Activated CD8-positive, alpha-beta memory T cell treated with anti-CD3 and anti-CD28 coated beads, Interleukin-2, amount 50 U/mL, for 4 hours (primary cell): ENCODE data around the gene USP46.

ENCODE experiments used
- DNase-seq: peaks from one replicate; pipeline ENCODE4 v3.0.0-alpha.2; 2020

Gene USP46

DNA sequence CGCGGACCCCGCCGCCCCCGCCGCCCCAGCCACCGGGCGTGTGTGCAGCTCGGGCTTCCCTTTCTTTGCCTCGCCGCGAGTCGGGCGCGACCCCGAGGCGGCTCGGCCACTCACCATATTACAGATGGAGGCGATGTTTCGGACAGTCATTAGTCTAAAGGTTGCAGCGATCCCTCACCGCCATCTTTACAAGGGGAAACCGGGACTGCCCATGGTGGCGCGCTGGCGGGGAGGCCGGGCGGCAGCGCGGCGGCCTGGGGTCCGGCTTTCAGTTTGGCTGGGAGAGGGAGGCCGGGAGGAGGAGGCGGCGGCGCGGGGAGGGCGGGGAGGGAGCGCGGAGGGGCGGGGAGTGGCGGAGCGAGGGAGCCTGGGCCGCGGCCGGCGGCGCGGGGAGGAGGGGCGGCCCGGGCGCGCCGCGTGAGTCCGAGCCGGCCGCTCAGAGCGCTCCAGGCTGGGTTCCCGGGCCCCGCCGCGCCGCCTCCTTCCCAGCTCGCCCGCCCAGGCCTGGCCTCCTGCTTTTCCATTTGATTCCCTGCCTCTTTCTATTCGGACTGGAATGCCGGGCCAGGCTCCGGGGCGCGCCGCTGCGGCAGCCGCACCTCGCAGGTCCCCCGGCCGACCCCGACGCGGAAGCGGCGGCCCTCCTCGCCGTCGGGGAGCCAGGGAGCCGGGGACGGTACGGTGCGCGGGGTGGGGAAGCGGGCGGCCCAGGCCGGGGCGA, at the start of gene USP46:
TSS of gene USP46 (minus strand) at position 301 of the 721 bp plus-strand sequence. CDS start at position 150, 151 bp downstream.
- peak; percentile 50 for DNase-seq

GRCh38 chr4:52704661-52705060, 45.6 kb upstream of the USP46 start:
- no peak for DNase-seq

DNA sequence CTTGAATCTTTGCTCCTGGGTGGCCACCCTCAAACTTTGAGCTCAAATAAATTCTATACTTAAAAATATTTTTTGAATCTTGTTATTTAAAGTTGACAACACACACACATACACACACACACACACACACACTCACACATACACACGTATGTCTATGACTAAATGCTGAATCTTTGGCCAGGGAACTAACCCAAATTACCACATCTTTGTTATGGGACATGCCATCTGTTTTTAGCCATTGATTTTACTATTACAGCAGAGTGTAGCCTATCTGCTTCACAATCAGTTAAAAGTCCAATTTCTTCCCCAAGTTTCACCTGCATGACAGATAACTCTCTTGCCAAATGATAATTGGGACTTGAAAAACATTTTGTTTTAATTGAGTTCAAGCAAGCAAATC, 45.0 kb upstream of the USP46 start:
- no peak for DNase-seq

- DNase-seq, result no peak
Measured at GRCh38 chr4:52701207-52701606, 42.1 kb upstream of the USP46 start.

DNA sequence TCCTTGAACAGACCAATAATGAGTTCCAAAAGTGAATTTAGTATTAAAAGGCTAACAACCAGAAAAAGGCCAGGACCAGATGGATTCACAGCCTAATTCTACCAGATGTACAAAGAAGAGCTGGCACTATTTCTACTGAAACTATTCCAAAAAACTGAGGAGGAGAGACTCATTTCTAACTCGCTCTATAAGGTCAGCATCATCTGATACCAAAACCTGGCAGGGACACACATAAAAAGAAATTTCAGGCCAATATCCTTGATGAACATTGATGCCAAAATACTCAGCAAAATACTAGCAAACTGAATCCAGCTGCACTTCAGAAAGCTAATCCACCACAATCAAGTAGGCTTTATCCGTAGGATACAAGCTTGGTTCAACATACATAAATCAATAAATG, 35.8 kb upstream of the USP46 start:
- DNase-seq, result no peak

DNA sequence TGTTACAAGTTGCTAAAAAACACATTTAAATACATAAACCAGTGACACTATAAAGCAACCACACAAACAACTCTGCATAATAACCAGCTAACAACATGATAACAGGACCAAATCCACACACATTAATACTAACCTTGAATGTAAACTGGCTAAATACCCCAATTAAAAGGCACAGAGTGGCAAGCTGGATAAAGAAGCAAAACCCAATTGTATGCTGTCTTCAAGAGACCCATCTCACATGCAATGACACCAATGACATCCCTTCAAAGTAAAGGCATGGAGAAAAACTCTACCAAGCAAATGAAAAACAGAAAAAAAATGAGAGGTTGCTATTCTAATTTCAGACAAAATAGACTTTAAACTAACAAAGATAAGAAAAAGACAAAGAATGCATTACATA, 34.4 kb upstream of the USP46 start:
- no peak for DNase-seq

DNA sequence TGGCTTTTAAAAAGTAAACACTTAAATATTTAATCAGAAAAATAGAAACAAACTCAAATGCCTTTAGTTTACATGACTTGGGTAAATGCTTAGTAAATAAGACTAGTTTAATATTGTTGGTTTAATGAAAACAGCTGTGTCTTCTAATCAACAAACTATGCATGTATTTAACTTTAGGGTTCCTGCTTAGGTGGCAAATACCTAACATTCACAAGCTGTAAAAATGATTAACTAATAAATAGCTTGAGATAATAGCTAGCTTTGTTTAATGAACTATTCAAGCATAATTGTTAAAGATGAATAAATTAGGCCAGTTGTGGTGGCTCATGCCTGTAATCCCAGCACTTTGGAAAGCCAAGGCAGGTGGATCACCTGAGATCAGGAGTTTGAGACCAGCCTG, 30.0 kb upstream of the USP46 start:
- no peak for DNase-seq

DNA sequence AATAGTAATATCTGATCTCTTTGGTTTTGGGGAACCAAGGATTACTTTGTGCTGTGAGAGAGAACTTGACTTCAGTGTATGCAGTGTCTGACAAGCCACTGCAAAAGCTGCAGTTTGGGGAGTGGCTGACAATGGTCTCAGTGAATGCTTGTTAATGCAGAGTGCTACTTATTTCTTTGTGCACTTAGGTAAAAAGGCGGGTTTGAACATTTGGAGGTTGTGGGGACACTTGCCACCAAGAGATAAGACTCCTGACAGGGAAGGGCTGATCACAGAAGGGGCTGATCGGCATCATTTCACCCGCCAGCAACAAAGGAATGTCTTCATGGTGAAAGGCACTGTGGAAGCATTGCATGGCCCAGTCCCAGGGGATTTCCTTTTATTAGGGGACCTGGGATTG, 28.6 kb upstream of the USP46 start:
- DNase-seq, result no peak

GRCh38 chr4:52685316-52685715, 26.2 kb upstream of the USP46 start:
- DNase-seq, result no peak

GRCh38 chr4:52684896-52685295, 25.8 kb upstream of the USP46 start:
- no peak for DNase-seq

DNA sequence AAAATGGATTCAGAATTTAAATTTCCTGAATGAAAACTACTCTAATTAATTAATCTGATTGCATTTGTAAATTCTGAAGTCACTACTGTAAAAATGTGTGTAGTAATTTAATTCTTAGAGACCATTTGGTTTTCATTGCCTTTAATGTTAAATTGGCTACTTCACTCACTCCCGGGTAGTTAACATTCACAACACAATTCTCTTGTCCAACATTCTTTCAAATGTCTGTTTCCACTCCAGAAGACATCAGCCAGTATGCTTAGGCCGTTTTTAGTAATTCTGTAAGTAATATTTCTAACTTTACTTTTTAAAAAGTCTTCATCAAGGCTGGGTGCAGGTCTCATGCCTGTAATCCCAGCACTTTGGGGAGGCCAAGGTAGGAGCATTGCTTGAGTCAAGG, 21.3 kb upstream of the USP46 start:
- DNase-seq, result no peak

GRCh38 chr4:52676536-52676935, 17.4 kb upstream of the USP46 start:
- no peak for DNase-seq

- no peak for DNase-seq
Measured at GRCh38 chr4:52675111-52675510, 16.0 kb upstream of the USP46 start.

- no peak for DNase-seq
Measured at GRCh38 chr4:52670739-52671138, 11.6 kb upstream of the USP46 start.

DNA sequence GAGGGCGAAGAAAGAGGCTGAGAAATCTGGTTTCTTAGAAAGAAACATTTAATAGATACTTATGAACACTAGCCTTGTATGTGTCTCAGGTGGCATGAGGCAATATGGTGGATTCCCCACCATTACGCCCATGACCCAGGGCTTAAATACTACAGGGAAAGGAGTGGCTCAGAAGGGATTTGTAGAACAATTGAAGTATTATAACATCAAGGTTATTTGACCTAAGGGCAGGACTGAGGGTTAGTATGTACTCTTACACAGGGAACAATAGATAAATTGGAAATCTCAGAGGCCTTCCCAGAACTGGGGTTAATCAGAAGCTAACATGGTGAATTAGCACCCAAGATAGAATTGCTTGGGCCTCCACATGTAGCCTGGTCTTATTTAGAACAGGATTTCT, 11.0 kb upstream of the USP46 start:
- no peak for DNase-seq

GRCh38 chr4:52665592-52665991, 6.5 kb upstream of the USP46 start:
- no peak for DNase-seq

DNA sequence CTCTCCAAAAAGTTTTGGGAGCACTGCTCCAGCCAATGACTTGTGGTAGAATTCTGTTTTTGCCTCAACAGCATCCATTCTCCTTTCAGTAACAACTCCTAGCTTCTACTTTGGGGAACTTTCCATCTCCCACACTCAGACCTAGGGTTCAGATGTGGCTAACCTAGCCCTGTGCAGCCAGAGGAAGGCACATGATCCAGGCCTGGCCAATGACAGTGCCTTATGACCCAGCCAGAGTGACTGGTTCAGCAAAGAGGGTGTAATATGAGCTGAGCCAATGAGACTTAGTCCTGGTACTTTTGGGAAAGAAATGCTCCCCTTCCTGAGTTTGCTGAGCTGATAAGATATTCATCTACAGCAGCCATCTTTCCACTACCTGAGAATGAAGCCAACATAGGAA, 5.4 kb upstream of the USP46 start:
- DNase-seq, result no peak

DNA sequence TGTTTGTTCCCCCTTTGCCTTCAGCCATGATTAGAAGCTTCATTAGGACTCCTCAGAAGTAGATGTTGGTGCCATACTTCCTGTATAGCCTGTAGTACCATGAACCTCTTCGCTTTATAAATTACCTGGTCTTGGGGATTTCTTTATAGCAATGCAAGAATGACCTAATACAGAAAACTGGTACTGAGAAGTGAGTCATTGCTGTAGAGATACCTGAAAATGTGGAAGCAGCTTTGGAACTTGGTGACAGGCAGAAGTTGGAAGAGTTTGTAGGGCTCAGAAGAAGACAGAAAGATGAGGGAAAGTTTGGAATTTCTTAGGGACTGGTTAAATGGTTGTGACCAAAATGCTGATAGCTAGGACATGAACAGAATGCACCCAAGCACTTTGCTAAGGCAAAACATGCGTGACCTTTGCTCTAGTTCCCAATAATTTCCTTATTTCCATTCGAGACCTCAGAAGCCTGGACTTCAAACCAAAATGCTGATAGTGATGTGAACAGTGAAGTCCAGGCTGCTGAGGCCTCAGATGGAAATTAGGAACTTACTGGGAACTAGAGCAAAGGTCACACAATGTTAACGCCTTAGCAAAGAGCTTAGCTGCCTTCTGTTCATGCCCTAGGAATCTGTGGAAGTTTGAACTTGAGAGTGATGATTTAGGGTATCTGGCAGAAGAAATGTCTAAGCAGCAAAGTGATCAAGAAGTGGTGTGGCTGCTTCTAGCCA, 3.0 kb upstream of the USP46 start:
- no peak for DNase-seq

DNA sequence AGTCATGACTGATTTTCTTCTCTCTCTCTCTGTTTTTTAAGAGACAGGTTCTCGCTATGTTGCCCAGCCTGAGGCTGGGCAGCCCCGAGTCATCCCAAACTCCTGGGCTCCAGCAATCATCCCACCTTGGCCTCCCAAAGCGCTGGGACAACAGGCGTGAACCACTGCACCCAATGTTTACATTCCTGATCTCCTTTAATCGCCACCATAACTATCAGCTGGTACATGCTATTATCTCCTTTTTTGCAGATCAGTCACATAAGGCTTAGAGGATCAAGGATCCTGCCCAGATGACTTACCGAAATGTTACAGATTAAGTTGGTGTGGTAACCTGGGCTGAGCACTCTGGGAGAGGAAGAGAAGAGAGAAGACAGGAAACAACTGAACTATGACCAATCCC, 1.5 kb upstream of the USP46 start:
- no peak for DNase-seq

DNA sequence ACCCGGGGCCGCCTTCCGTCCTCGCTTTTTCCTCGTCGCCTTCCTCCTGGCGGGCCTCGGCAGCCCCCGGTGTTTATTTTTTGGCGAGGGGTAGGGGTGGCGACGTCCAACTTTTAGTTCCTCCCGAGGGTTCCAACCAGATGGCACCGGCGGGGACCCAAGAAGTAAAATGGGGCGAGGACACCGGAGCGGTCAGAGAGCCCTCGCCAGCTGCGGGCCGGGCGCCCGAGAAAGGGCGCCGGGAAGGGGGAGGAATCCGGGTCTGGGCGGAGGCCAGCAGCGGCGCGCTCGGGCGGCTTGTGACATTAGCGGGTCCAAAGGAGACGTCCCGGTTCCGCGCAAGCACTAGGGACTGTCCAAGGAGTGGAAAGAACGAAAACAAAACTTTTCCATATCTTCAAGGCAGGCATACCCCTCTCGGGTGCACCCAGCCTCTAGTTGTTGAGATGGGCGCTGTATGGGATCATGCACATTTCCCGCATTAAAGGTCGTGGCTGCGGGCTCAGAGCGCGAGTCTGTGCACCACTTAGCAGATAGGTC, 691 bp upstream of the USP46 start:
- peak; percentile 14 for DNase-seq

GRCh38 chr4:52658641-52659000, 480 bp downstream of the USP46 start:
- DNase-seq, result no peak

DNA sequence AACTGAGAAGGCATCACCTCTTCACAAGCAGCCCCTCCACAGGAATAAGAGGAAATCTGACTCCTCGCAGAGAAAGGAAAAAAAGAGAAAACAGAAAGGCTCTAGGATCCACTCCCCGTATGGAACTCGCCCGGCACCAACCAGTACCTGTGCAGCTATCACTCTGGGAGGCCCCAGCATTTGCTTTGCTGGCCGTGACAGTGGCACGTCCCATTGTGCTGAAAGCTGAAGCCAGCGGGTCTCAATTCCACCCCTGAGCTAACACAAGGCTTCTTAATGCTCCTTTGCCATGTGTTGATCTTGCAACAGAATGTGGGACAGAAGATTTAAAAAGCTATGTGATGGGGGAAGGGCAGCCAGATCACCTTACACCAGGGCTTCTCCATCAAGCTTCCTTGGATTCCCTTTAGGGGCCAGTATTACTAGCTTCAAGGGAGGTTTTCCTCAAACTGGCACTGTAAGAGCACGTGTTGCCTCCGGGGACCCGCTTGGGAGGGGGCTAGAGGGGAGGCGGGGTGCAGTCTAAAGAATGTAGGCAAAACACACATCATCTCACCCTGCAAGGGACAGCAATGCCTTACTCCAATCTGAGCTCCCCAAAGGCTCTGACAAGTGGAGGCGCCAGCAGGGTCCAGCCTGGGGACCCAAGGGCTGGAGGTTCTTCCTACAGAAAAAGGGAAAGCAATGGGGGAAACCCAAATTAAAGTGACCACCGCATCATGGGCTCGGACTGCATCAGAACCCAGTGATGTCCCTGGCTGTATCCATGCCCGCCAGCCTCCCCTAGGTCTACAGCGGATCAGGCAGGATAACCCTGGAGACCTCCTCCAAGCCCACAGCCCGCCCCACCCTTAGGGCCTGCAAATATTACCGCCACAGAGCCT, 1.2 kb downstream of the USP46 start:
- no peak for DNase-seq

DNA sequence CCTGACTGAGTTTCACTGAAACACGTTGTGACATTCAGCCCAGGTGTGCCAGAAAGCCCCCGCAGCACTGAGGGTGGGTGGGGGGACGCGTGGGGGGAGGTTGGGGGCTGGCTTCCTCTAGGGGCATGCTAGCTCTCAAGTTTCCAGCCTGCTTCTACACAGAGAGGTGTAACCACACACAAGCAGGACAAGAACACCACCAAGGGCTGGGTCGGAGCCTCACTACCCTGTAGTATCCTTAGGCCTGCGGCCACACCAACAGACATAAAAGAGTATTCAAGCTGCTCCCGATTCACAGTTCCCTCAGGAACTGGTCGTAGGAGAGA, 1.8 kb downstream of the USP46 start:
- no peak for DNase-seq

- DNase-seq, result no peak
Measured at GRCh38 chr4:52655506-52655905, 3.6 kb downstream of the USP46 start.
